ENCODE measurements around the gene FAT3. TPM values are rescaled to one million over a fixed set of nuclear protein-coding genes. Genes with fewer than 3 reads are reported as not detected.

The FAT3 gene
- total RNA-seq, 1 donor from 2014 or later = 80.6 TPM

DNA sequence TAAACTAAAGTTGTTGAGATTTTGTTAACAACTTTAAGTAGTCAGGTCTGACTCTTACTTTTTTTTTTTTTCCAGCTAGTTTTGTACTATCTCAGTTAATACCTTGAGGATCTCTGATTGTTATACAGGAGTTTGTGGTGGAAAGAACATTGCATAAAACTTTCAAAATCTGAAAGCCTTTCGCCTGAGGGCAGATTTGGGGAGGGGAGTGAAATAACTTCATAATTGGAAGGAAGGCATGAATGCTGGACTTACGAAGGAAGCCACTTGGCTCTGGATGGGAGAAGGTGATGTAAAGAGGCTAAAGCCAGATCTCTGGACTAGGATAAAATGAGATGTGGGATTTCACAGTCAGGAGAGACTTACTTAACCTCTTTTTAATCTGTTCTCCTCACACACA is 18.2 kb upstream of the FAT3 start:
- H3K36me3 Mint-ChIP-seq (ENCODE audit: unreplicated experiment) = no peaks in the 10 kb centered on the region
- DNase-seq = no peak
- peaks cover 2% of the 10 kb centered on the region for H3K9me3 Mint-ChIP-seq (ENCODE audit: unreplicated experiment)
- TF ChIP-seq, protein P1, sequence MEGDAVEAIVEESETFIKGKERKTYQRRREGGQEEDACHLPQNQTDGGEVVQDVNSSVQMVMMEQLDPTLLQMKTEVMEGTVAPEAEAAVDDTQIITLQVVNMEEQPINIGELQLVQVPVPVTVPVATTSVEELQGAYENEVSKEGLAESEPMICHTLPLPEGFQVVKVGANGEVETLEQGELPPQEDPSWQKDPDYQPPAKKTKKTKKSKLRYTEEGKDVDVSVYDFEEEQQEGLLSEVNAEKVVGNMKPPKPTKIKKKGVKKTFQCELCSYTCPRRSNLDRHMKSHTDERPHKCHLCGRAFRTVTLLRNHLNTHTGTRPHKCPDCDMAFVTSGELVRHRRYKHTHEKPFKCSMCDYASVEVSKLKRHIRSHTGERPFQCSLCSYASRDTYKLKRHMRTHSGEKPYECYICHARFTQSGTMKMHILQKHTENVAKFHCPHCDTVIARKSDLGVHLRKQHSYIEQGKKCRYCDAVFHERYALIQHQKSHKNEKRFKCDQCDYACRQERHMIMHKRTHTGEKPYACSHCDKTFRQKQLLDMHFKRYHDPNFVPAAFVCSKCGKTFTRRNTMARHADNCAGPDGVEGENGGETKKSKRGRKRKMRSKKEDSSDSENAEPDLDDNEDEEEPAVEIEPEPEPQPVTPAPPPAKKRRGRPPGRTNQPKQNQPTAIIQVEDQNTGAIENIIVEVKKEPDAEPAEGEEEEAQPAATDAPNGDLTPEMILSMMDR (IDR thresholded peaks at IDR 0.05; ENCODE audit: partially characterized antibody, unreplicated experiment) = no peak
- peaks cover 3% of the 10 kb centered on the region for H3K4me1 Mint-ChIP-seq (ENCODE audit: low read depth, unreplicated experiment)
- no peak overlapping the region for H3K27ac Mint-ChIP-seq (ENCODE audit: unreplicated experiment)
- peaks cover 5% of the 10 kb centered on the region for H3K27me3 Mint-ChIP-seq (ENCODE audit: unreplicated experiment)
- no peak overlapping the region for H3K4me3 Mint-ChIP-seq (ENCODE audit: unreplicated experiment)

DNA sequence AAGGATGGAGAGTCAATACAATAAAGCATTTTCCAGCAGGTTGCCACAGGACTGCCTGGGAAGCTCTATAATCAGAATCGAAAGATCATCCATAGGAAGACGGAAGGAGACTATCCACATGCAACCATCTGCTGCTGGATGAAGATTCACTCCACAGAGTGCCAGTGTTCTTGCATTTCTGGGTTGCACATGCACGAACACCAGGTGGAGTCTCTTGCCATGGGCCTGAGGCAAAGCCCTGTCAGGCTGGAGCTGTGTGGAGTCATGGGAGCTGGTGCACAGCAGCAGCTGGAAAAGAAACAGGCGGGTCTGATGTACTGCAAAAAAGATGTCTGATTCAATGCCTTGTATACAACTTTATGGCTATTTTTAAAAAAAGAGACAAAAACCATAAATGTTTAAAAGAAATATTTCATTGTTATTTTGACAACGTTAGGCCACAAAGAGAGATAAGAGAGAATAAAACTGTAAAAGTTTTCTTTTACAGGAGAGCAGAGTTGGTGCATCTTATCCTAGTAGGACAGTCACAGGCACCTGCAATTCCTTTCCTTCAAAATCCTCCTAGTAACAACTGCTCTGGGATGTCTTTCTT is 12.9 kb upstream of the FAT3 start:
- peaks cover 4% of the 10 kb centered on the region for H3K4me1 Mint-ChIP-seq (ENCODE audit: low read depth, unreplicated experiment)
- TF ChIP-seq, protein P1 (IDR thresholded peaks at IDR 0.05; ENCODE audit: partially characterized antibody, unreplicated experiment) = peak; percentile 17
- H3K36me3 Mint-ChIP-seq (ENCODE audit: unreplicated experiment) = no peaks in the 10 kb centered on the region
- no peak overlapping the region for H3K4me3 Mint-ChIP-seq (ENCODE audit: unreplicated experiment)
- peaks cover 3% of the 10 kb centered on the region for H3K9me3 Mint-ChIP-seq (ENCODE audit: unreplicated experiment)
- H3K27me3 Mint-ChIP-seq (ENCODE audit: unreplicated experiment) = peaks cover 6% of the 10 kb centered on the region
- peak overlapping the region; percentile 1 for H3K27ac Mint-ChIP-seq (ENCODE audit: unreplicated experiment)
- peak; percentile 40 for DNase-seq

DNA sequence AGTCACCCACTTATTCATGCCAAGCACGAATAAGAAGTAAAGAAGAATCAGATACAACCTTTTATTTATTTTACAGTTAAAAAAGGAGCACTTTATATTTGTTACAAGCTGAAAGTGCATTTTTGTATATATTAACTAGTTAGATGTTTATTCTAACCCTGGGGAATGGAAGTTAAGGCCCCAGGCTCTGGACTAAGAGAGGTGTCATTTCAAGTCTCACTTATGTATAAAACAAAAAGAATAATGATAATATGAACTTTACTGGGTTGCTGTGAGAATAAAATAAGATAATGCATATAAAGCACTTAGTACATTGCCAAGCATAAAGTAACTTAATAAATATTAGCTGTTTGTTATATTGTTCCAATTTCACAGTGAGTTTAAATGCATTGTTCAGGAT is 12.1 kb upstream of the FAT3 start:
- Mint-ChIP-seq H3K4me1 (ENCODE audit: low read depth, unreplicated experiment) (peaks cover 4% of the 10 kb centered on the region), H3K36me3 (ENCODE audit: unreplicated experiment) (no peaks in the 10 kb centered on the region), H3K4me3 (ENCODE audit: unreplicated experiment) (no peak overlapping the region), H3K9me3 (ENCODE audit: unreplicated experiment) (peaks cover 3% of the 10 kb centered on the region), H3K27ac (ENCODE audit: unreplicated experiment) (no peak overlapping the region), H3K27me3 (ENCODE audit: unreplicated experiment) (peaks cover 6% of the 10 kb centered on the region)
- TF ChIP-seq, protein P1 (IDR thresholded peaks at IDR 0.05; ENCODE audit: partially characterized antibody, unreplicated experiment) = no peak
- no peak for DNase-seq

DNA sequence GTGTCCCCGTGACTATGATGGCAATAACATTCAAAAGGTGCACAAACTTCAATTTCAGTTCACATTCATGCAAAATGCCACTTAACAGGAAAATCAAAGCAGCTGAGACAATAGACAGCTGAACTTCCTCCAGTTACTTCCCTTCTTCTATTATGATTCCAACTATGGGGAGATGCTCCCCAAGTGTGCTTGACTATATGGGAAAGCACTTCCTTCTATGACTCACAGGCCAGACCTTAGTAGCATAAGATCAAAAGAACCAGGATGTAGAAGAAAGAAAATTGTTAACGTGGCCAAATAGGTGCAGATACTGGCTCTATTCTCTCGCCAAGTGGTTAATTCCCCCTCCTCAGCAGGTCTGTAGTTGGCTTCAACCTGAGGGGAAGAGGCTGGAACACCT is 7.8 kb upstream of the FAT3 start:
- H3K9me3 Mint-ChIP-seq (ENCODE audit: unreplicated experiment) = peaks cover 2% of the 10 kb centered on the region
- TF ChIP-seq, protein P1 (IDR thresholded peaks at IDR 0.05; ENCODE audit: partially characterized antibody, unreplicated experiment) = no peak
- DNase-seq = no peak
- no peak overlapping the region for H3K27ac Mint-ChIP-seq (ENCODE audit: unreplicated experiment)
- H3K4me3 Mint-ChIP-seq (ENCODE audit: unreplicated experiment) = no peak overlapping the region
- H3K36me3 Mint-ChIP-seq (ENCODE audit: unreplicated experiment) = peaks cover 7% of the 10 kb centered on the region
- peaks cover 3% of the 10 kb centered on the region for H3K27me3 Mint-ChIP-seq (ENCODE audit: unreplicated experiment)
- H3K4me1 Mint-ChIP-seq (ENCODE audit: low read depth, unreplicated experiment) = no peaks in the 10 kb centered on the region

DNA sequence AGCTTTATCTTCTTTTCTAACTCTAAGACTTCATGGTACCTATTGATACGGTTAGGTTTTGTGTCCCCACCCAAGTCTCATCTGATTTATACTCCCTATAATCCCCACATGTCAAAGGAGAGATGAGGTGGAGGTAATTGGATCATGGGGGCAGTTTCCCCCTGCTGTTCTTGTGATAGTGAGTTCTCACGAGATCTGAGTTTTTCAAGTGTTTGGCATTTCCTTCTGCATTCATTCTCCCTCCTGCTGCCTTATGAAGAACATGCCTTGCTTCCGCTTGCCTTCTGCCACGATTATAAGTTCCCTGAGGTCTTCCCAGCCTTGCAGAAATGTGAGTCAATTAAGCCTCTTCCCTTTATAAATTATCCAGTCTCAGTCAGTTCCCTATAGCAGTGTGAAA is 5.1 kb upstream of the FAT3 start:
- no peak for DNase-seq
- H3K36me3 Mint-ChIP-seq (ENCODE audit: unreplicated experiment) = peaks cover 7% of the 10 kb centered on the region

More for the DNA sequence above, 5.1 kb upstream of the FAT3 start:
- Mint-ChIP-seq H3K27ac (ENCODE audit: unreplicated experiment) (no peak overlapping the region), H3K4me3 (ENCODE audit: unreplicated experiment) (no peak overlapping the region), H3K4me1 (ENCODE audit: low read depth, unreplicated experiment) (peaks cover 10% of the 10 kb centered on the region), H3K9me3 (ENCODE audit: unreplicated experiment) (peaks cover 9% of the 10 kb centered on the region), H3K27me3 (ENCODE audit: unreplicated experiment) (peaks cover 6% of the 10 kb centered on the region)
- TF ChIP-seq, protein P1 (IDR thresholded peaks at IDR 0.05; ENCODE audit: partially characterized antibody, unreplicated experiment) = no peak

Measured in glutamatergic neuron (in vitro differentiated cells).